A549 treated with AZD9567 at 1 μM for 4 hours (cell line): ENCODE data around the gene SMARCA4. TPM values are rescaled to one million over a fixed set of nuclear protein-coding genes. Genes with fewer than 3 reads are reported as not detected.

Source experiments
- total RNA-seq: library from RNA; stranded (reverse); fragments of 200-300 nt; extraction: Qiagen RNA extraction; gene quantifications from 5 replicates; pipeline ENCODE4 v1.2.3, GENCODE V29; 2022; ENCODE audit not compliant: insufficient read depth

SMARCA4 gene
- 9.4 to 11.6 TPM (median 10.2 TPM) in 5 replicates for total RNA-seq

GRCh38 chr19:10960314-10961072, at the start of gene SMARCA4:
Gene SMARCA4, plus strand, starts transcription at chr19:10961030. Its CDS starts 23,122 bp downstream, at chr19:10984152.

GRCh38 chr19:10928563-10929401, 32.0 kb upstream of the SMARCA4 start, which contains the start of the genes TIMM29 and YIPF2:
Gene TIMM29, plus strand, starts transcription at chr19:10928811. Its CDS starts 12 bp downstream, at chr19:10928823.
Gene YIPF2, minus strand, starts transcription at chr19:10928639. Its CDS starts 229 bp downstream, at chr19:10928410.

DNA sequence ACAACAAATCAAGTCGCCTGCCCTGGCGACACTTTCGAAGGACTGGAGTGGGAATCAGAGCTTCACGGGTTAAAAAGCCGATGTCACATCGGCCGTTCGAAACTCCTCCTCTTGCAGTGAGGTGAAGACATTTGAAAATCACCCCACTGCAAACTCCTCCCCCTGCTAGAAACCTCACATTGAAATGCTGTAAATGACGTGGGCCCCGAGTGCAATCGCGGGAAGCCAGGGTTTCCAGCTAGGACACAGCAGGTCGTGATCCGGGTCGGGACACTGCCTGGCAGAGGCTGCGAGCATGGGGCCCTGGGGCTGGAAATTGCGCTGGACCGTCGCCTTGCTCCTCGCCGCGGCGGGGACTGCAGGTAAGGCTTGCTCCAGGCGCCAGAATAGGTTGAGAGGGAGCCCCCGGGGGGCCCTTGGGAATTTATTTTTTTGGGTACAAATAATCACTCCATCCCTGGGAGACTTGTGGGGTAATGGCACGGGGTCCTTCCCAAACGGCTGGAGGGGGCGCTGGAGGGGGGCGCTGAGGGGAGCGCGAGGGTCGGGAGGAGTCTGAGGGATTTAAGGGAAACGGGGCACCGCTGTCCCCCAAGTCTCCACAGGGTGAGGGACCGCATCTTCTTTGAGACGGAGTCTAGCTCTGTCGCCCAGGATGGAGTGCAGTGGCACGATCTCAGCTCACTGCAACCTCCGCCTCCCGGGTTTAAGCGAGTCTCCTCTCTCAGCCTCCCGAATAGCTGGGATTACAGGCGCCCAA, 128.6 kb downstream of the SMARCA4 start, which contains the start of gene LDLR:
LDLR (plus strand) TSS at position 210 of the 760 bp plus-strand sequence; CDS start at position 296, 86 bp downstream.

Other genes starting within 250 kb of the SMARCA4 start
- gene DNM2, start 243.0 kb upstream of the SMARCA4 start, total RNA-seq = 47.4 to 60.0 TPM (median 56.2 TPM) in 5 replicates
- 30.1 to 34.4 TPM (median 32.3 TPM) in 5 replicates for gene TMED1, start 124.8 kb upstream of the SMARCA4 start, total RNA-seq
- gene C19orf38, start 112.6 kb upstream of the SMARCA4 start, total RNA-seq = 0.10 to 0.21 TPM (median 0.15 TPM) in 4 of 5 replicates, not detected in the other
- 35.4 to 49.5 TPM (median 45.5 TPM) in 5 replicates for gene CARM1, start 89.5 kb upstream of the SMARCA4 start, total RNA-seq
- gene YIPF2, start 32.4 kb upstream of the SMARCA4 start, total RNA-seq = 8.1 to 21.5 TPM (median 19.2 TPM) in 5 replicates
- gene TIMM29, start 32.2 kb upstream of the SMARCA4 start, total RNA-seq = 9.3 to 20.1 TPM (median 18.5 TPM) in 5 replicates
- 16.4 to 33.1 TPM (median 26.7 TPM) in 5 replicates for gene LDLR, start 128.4 kb downstream of the SMARCA4 start, total RNA-seq
- 13.8 to 31.2 TPM (median 16.8 TPM) in 5 replicates for gene SPC24, start 194.8 kb downstream of the SMARCA4 start, total RNA-seq
- 32.9 to 46.1 TPM (median 40.7 TPM) in 5 replicates for gene KANK2, start 236.5 kb downstream of the SMARCA4 start, total RNA-seq